Activated naive CD8-positive, alpha-beta T cell treated with anti-CD3 and anti-CD28 coated beads, Interleukin-2, amount 10 ng/mL, durations not matched to agents 7 days and 5 days (primary cell): ENCODE results near the gene SSH3. TPM values are rescaled to one million over a fixed set of nuclear protein-coding genes. Genes with fewer than 3 reads are reported as not detected.

ENCODE experiments used
- ATAC-seq: fragments of 150-1000 bp; cut with Tn5 transposase; one replicate; pipeline ENCODE4 v1.10.0; 2021; ENCODE audit warnings: low read depth, moderate library complexity
- POLR2A ChIA-PET: fragments of 350-600 bp; sonication (Branson Sonifier 250); formaldehyde crosslinking; loops from one replicate; lab custom pipeline; 2021; ENCODE audit warnings: antibody characterized with exemption; lab: Charles Lee
- DNase-seq: peaks from one replicate; pipeline ENCODE4 v3.0.0; 2021
- H3K27ac Mint-ChIP-seq: one replicate; pipeline ENCODE4 v1.8.0; 2022; ENCODE audit warnings: mild to moderate bottlenecking, mixed read lengths
- H3K27me3 Mint-ChIP-seq: one replicate; pipeline ENCODE4 v1.8.0; 2022; ENCODE audit warnings: mild to moderate bottlenecking, moderate library complexity, mixed read lengths
- H3K36me3 Mint-ChIP-seq: one replicate; pipeline ENCODE4 v1.8.0; 2021; ENCODE audit warnings: mild to moderate bottlenecking, mixed read lengths
- H3K4me1 Mint-ChIP-seq: one replicate; pipeline ENCODE4 v1.8.0; 2021; ENCODE audit warnings: mixed read lengths
- H3K4me3 Mint-ChIP-seq: one replicate; pipeline ENCODE4 v1.8.0; 2022; ENCODE audit warnings: mild to moderate bottlenecking, moderate library complexity, mixed read lengths
- H3K9me3 Mint-ChIP-seq: one replicate; pipeline ENCODE4 v1.8.0; 2021; ENCODE audit warnings: mixed read lengths
- total RNA-seq, 2 experiments: library from RNA; stranded (reverse); gene quantifications; one replicate each; pipeline ENCODE4 v1.2.3, GENCODE V29; 2021

SSH3 gene
- total RNA-seq, 2 experiments from 2014 or later: 24.6 to 27.0 TPM

- peaks cover 35% of the 10 kb centered on the region for H3K36me3 Mint-ChIP-seq
- POLR2A ChIA-PET: interaction anchor here (1.6 to 7.5 kb wide), 3 partner anchors 9 to 24 kb away, joined by 5 to 179 read pairs (median 9); partner anchors contain the start of genes ANKRD13D and SSH3
- H3K27me3 Mint-ChIP-seq: no peaks in the 10 kb centered on the region
- peak overlapping the region; percentile 97 for H3K27ac Mint-ChIP-seq
- no peak for DNase-seq
- no peak for ATAC-seq
- H3K9me3 Mint-ChIP-seq: no peaks in the 10 kb centered on the region
- peaks cover 38% of the 10 kb centered on the region for H3K4me1 Mint-ChIP-seq
- H3K4me3 Mint-ChIP-seq: peak overlapping the region; percentile 35
Observed at GRCh38 chr11:67278939-67279588, 24.3 kb upstream of the SSH3 start.

GRCh38 chr11:67279589-67280340 lies 23.6 kb upstream of the SSH3 start:
- H3K9me3 Mint-ChIP-seq: no peaks in the 10 kb centered on the region
- POLR2A ChIA-PET: interaction anchor here (1.6 to 7.5 kb wide), 3 partner anchors 9 to 23 kb away, joined by 5 to 179 read pairs (median 9); partner anchors contain the start of genes ANKRD13D and SSH3
- no peaks in the 10 kb centered on the region for H3K27me3 Mint-ChIP-seq
- H3K4me3 Mint-ChIP-seq: no peak overlapping the region
- peak overlapping the region; percentile 97 for H3K27ac Mint-ChIP-seq
- ATAC-seq (no peak), DNase-seq (no peak)
- peaks cover 34% of the 10 kb centered on the region for H3K36me3 Mint-ChIP-seq
- H3K4me1 Mint-ChIP-seq: peaks cover 34% of the 10 kb centered on the region

GRCh38 chr11:67280341-67280787 lies 23.0 kb upstream of the SSH3 start:
- no peak for DNase-seq
- peaks cover 36% of the 10 kb centered on the region for H3K4me1 Mint-ChIP-seq
- no peaks in the 10 kb centered on the region for H3K9me3 Mint-ChIP-seq
- H3K27me3 Mint-ChIP-seq: no peaks in the 10 kb centered on the region
- H3K27ac Mint-ChIP-seq: peak overlapping the region; percentile 65
- peaks cover 34% of the 10 kb centered on the region for H3K36me3 Mint-ChIP-seq
- POLR2A ChIA-PET: interaction anchor here (1.6 to 7.5 kb wide), 3 partner anchors 8 to 22 kb away, joined by 5 to 179 read pairs (median 9); partner anchors contain the start of genes ANKRD13D and SSH3
- ATAC-seq: no peak
- H3K4me3 Mint-ChIP-seq: no peak overlapping the region

- Mint-ChIP-seq H3K9me3 (no peaks in the 10 kb centered on the region), H3K4me1 (peaks cover 30% of the 10 kb centered on the region), H3K27ac (no peak overlapping the region), H3K36me3 (peaks cover 30% of the 10 kb centered on the region), H3K27me3 (no peaks in the 10 kb centered on the region), H3K4me3 (no peak overlapping the region)
- DNase-seq (peak; percentile 24), ATAC-seq (no peak)
- POLR2A ChIA-PET: interaction anchor here (1.6 to 7.5 kb wide), 3 partner anchors 7 to 22 kb away, joined by 5 to 179 read pairs (median 9); partner anchors contain the start of genes ANKRD13D and SSH3
Observed at GRCh38 chr11:67280788-67281551, 22.4 kb upstream of the SSH3 start.

GRCh38 chr11:67281552-67282150 lies 21.7 kb upstream of the SSH3 start:
- Mint-ChIP-seq H3K27me3 (no peaks in the 10 kb centered on the region), H3K4me3 (no peak overlapping the region), H3K9me3 (no peaks in the 10 kb centered on the region), H3K4me1 (peaks cover 29% of the 10 kb centered on the region), H3K36me3 (peaks cover 29% of the 10 kb centered on the region), H3K27ac (peak overlapping the region; percentile 30)
- DNase-seq (peak; percentile 22), ATAC-seq (no peak)
- POLR2A ChIA-PET: interaction anchor here (7.5 kb wide), 1 partner anchor 7 kb away, joined by 179 read pairs; the partner anchor contains the start of gene ANKRD13D

GRCh38 chr11:67282155-67282875 lies 21.0 kb upstream of the SSH3 start:
- H3K4me1 Mint-ChIP-seq: peaks cover 33% of the 10 kb centered on the region

GRCh38 chr11:67282876-67283371 lies 20.4 kb upstream of the SSH3 start:
- H3K27ac Mint-ChIP-seq: peak overlapping the region; percentile 64

More at GRCh38 chr11:67282155-67282875, 21.0 kb upstream of the SSH3 start:
- Mint-ChIP-seq H3K36me3 (peaks cover 28% of the 10 kb centered on the region), H3K27ac (peak overlapping the region; percentile 64), H3K4me3 (no peak overlapping the region), H3K27me3 (no peaks in the 10 kb centered on the region), H3K9me3 (no peaks in the 10 kb centered on the region)
- DNase-seq: no peak
- ATAC-seq: no peak
- POLR2A ChIA-PET: interaction anchor here (1.4 to 1.9 kb wide), 3 partner anchors 11 to 129 kb away, joined by 4 to 15 read pairs (median 6); partner anchors contain the start of gene POLD4

GRCh38 chr11:67283481-67283963 lies 19.8 kb upstream of the SSH3 start:
- Mint-ChIP-seq H3K9me3 (no peaks in the 10 kb centered on the region), H3K4me3 (no peak overlapping the region), H3K27ac (no peak overlapping the region), H3K4me1 (peaks cover 34% of the 10 kb centered on the region), H3K36me3 (peaks cover 27% of the 10 kb centered on the region), H3K27me3 (no peaks in the 10 kb centered on the region)
- ATAC-seq (no peak), DNase-seq (no peak)
- POLR2A ChIA-PET: interaction anchor here (1.1 to 1.9 kb wide), 5 partner anchors 12 to 128 kb away, joined by 3 to 15 read pairs (median 6); partner anchors contain the start of gene POLD4

More at GRCh38 chr11:67282876-67283371, 20.4 kb upstream of the SSH3 start:
- no peak overlapping the region for H3K4me3 Mint-ChIP-seq
- peaks cover 36% of the 10 kb centered on the region for H3K4me1 Mint-ChIP-seq
- POLR2A ChIA-PET: interaction anchor here (1.1 to 1.9 kb wide), 5 partner anchors 11 to 128 kb away, joined by 3 to 15 read pairs (median 6); partner anchors contain the start of gene POLD4
- no peaks in the 10 kb centered on the region for H3K9me3 Mint-ChIP-seq
- no peak for DNase-seq
- no peaks in the 10 kb centered on the region for H3K27me3 Mint-ChIP-seq
- peaks cover 28% of the 10 kb centered on the region for H3K36me3 Mint-ChIP-seq
- ATAC-seq: no peak

GRCh38 chr11:67284811-67285540 lies 18.4 kb upstream of the SSH3 start:
- no peak overlapping the region for H3K4me3 Mint-ChIP-seq
- DNase-seq (no peak), ATAC-seq (no peak)
- POLR2A ChIA-PET: interaction anchor here (1.0 to 7.3 kb wide), 4 partner anchors 7 to 32 kb away, joined by 3 to 179 read pairs (median 8); no protein-coding TSS in a partner anchor
- no peaks in the 10 kb centered on the region for H3K9me3 Mint-ChIP-seq
- peaks cover 23% of the 10 kb centered on the region for H3K36me3 Mint-ChIP-seq
- peak overlapping the region; percentile 70 for H3K27ac Mint-ChIP-seq
- peaks cover 28% of the 10 kb centered on the region for H3K4me1 Mint-ChIP-seq
- H3K27me3 Mint-ChIP-seq: no peaks in the 10 kb centered on the region

GRCh38 chr11:67285541-67286498 lies 17.5 kb upstream of the SSH3 start:
- Mint-ChIP-seq H3K27me3 (no peaks in the 10 kb centered on the region), H3K36me3 (peaks cover 19% of the 10 kb centered on the region), H3K9me3 (no peaks in the 10 kb centered on the region), H3K4me1 (peaks cover 30% of the 10 kb centered on the region), H3K4me3 (peak overlapping the region; percentile 79), H3K27ac (peak overlapping the region; percentile 96)
- no peak for ATAC-seq
- DNase-seq: no peak
- POLR2A ChIA-PET: interaction anchor here (0.5 to 7.3 kb wide), 7 partner anchors 8 to 159 kb away, joined by 3 to 190 read pairs (median 35); partner anchors contain the start of genes GRK2 and SSH3
